ENCODE data around the gene FOXE3. TPM values are rescaled to one million over a fixed set of nuclear protein-coding genes. Genes with fewer than 3 reads are reported as not detected.

The FOXE3 gene
- total and polyA plus RNA-seq, 10 of the 15 experiments (the other 5 are each of a cell fraction or from before 2014, with no cell fraction given): 0.13 TPM; not detected in 9

DNA sequence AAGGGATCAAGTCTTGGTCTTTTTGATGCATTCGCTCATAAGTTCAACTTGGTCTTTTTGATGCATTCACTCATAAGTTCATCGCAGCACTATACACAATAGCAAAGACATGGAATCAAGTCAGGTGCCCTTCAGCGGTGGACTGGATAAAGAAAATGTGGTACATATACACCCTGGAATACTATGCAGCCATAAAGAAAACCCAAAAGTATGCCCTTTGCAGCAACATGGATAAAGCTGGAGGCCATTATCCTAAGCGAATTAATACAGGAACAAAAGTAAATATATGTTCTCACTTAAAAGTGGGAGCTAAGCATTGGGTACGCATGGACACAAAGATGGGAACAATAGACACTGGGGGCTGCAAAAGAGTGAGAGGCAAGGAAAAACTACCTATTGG, 29.8 kb upstream of the FOXE3 start:
- WGBS (ENCODE audit: insufficient coverage, insufficient replicate concordance, low lambda C conversion rate, missing lambda C conversion rate): 89% methylated on average over 5 of the region's 5 CpGs

More for the DNA sequence above, 29.8 kb upstream of the FOXE3 start:
- H3K4me1 ChIP-seq (ENCODE audit: control insufficient read depth, insufficient read depth, low read length): no peaks in the 10 kb centered on the region
- intact Hi-C loops (cut with micrococcal nuclease; ENCODE audit: unreplicated experiment) (no loop called here), in situ Hi-C loops (cut with MboI) (loop anchor here (5.0 kb wide), 1 partner anchor 326 kb away; no protein-coding TSS in a partner anchor)
- FAIRE-seq: no peak
- H3K4me2 ChIP-seq (ENCODE audit: control insufficient read depth, insufficient read depth): no peak overlapping the region
- SMC1A ChIA-PET (ENCODE audit: uncharacterized antibody, unreplicated experiment): interaction anchor here (0.9 kb wide), 1 partner anchor 23 kb away, joined by 3 read pairs; no protein-coding TSS in a partner anchor
- no peak overlapping the region for H3K4me3 ChIP-seq
- TF ChIP-seq, protein P1, sequence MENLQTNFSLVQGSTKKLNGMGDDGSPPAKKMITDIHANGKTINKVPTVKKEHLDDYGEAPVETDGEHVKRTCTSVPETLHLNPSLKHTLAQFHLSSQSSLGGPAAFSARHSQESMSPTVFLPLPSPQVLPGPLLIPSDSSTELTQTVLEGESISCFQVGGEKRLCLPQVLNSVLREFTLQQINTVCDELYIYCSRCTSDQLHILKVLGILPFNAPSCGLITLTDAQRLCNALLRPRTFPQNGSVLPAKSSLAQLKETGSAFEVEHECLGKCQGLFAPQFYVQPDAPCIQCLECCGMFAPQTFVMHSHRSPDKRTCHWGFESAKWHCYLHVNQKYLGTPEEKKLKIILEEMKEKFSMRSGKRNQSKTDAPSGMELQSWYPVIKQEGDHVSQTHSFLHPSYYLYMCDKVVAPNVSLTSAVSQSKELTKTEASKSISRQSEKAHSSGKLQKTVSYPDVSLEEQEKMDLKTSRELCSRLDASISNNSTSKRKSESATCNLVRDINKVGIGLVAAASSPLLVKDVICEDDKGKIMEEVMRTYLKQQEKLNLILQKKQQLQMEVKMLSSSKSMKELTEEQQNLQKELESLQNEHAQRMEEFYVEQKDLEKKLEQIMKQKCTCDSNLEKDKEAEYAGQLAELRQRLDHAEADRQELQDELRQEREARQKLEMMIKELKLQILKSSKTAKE (IDR thresholded peaks at IDR 0.05; ENCODE audit: low read depth, poor library complexity, severe bottlenecking): no peak
- no peak for TF ChIP-seq BCL11A (IDR thresholded peaks at IDR 0.05; ENCODE audit: low read depth, low read length)
- no peak for TF ChIP-seq RBBP5 (conservative IDR thresholded peaks at IDR 0.05)
- TF ChIP-seq, protein P2, sequence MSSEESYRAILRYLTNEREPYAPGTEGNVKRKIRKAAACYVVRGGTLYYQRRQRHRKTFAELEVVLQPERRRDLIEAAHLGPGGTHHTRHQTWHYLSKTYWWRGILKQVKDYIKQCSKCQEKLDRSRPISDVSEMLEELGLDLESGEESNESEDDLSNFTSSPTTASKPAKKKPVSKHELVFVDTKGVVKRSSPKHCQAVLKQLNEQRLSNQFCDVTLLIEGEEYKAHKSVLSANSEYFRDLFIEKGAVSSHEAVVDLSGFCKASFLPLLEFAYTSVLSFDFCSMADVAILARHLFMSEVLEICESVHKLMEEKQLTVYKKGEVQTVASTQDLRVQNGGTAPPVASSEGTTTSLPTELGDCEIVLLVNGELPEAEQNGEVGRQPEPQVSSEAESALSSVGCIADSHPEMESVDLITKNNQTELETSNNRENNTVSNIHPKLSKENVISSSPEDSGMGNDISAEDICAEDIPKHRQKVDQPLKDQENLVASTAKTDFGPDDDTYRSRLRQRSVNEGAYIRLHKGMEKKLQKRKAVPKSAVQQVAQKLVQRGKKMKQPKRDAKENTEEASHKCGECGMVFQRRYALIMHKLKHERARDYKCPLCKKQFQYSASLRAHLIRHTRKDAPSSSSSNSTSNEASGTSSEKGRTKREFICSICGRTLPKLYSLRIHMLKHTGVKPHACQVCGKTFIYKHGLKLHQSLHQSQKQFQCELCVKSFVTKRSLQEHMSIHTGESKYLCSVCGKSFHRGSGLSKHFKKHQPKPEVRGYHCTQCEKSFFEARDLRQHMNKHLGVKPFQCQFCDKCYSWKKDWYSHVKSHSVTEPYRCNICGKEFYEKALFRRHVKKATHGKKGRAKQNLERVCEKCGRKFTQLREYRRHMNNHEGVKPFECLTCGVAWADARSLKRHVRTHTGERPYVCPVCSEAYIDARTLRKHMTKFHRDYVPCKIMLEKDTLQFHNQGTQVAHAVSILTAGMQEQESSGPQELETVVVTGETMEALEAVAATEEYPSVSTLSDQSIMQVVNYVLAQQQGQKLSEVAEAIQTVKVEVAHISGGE (CRISPR knock-in tag; IDR thresholded peaks at IDR 0.05): no peak
- TF ChIP-seq MXI1 (IDR thresholded peaks at IDR 0.05; ENCODE audit: low read depth, low read length): no peak
- TF ChIP-seq KDM1A (IDR thresholded peaks at IDR 0.05; ENCODE audit: borderline replicate concordance): no peak
- TF ChIP-seq EP300 (IDR thresholded peaks at IDR 0.05; ENCODE audit: borderline replicate concordance in 1 of 2, control insufficient read depth in 1 of 2, low read depth in 2 of 2, low read length in 2 of 2): no peak
- no peak for TF ChIP-seq SP1 (IDR thresholded peaks at IDR 0.05; ENCODE audit: low read depth, low read length)
- no peak for TF ChIP-seq TBL1XR1 (IDR thresholded peaks at IDR 0.05; ENCODE audit: low read depth, low read length)
- no peak for TF ChIP-seq CBX5 (IDR thresholded peaks at IDR 0.05; ENCODE audit: low read depth)
- no peak overlapping the region for H2AFZ ChIP-seq (ENCODE audit: control insufficient read depth, low read depth, low read length)
- POLR2A ChIA-PET: no interaction called here
- no peaks in the 10 kb centered on the region for H3K79me2 ChIP-seq (ENCODE audit: control insufficient read depth, insufficient read depth, low read length)
- H3K27me3 ChIP-seq (replicated peaks in 1 of 2; ENCODE audit: control insufficient read depth in 2 of 2, insufficient read depth in 2 of 2, low read length in 1 of 2): no peaks in the 10 kb centered on the region
- peaks cover 0 to 2% of the 10 kb centered on the region in 2 experiments; a peak in 2 of 4 replicates for H3K36me3 ChIP-seq (ENCODE audit: control insufficient read depth in 2 of 2, insufficient read depth in 2 of 2, low read length in 1 of 2)
- RAD21 ChIA-PET (ENCODE audit: unreplicated experiment): interaction anchor here (1.1 kb wide), 1 partner anchor 49 kb away, joined by 3 read pairs; no protein-coding TSS in a partner anchor
- H3K9me3 ChIP-seq (replicated peaks; ENCODE audit: control insufficient read depth, insufficient read depth, low read length): no peaks in the 10 kb centered on the region
- no peak overlapping the region for H3K27ac ChIP-seq (ENCODE audit: control insufficient read depth, insufficient read depth)
- no TSS peak for BruUV-seq (replicated peaks)
- no peak overlapping the region for H3K9ac ChIP-seq (ENCODE audit: control insufficient read depth, insufficient read depth, low read length)
- DNase-seq (ENCODE audit: low read depth, low spot score): no peak
- no peaks in the 10 kb centered on the region for H4K20me1 ChIP-seq (ENCODE audit: control insufficient read depth, insufficient read depth)
- no peak for ATAC-seq
- CTCF ChIA-PET: interaction anchor here (0.6 to 3.0 kb wide), 4 partner anchors 9 to 340 kb away, joined by 3 to 11 read pairs (median 4); no protein-coding TSS in a partner anchor
